ENCODE data around the gene CCDC127.
"Not testable (repeated sequence)": the region's sequence is repeated elsewhere in the genome, so short reads cannot be mapped to it uniquely, and the experiment has no call there.

Gene CCDC127

GRCh38 chr5:173392-174290, 44.3 kb downstream of the CCDC127 start:
- FAIRE-seq (no peak), DNase-seq (ENCODE audit: low spot score) (no peak)

- FAIRE-seq (no peak), DNase-seq (ENCODE audit: low spot score) (no peak)
Observed at GRCh38 chr5:172841-173251, 45.1 kb downstream of the CCDC127 start.

- no peak for DNase-seq (ENCODE audit: low spot score)
- no peak for FAIRE-seq
Observed at GRCh38 chr5:172421-172820, 45.5 kb downstream of the CCDC127 start.

DNA sequence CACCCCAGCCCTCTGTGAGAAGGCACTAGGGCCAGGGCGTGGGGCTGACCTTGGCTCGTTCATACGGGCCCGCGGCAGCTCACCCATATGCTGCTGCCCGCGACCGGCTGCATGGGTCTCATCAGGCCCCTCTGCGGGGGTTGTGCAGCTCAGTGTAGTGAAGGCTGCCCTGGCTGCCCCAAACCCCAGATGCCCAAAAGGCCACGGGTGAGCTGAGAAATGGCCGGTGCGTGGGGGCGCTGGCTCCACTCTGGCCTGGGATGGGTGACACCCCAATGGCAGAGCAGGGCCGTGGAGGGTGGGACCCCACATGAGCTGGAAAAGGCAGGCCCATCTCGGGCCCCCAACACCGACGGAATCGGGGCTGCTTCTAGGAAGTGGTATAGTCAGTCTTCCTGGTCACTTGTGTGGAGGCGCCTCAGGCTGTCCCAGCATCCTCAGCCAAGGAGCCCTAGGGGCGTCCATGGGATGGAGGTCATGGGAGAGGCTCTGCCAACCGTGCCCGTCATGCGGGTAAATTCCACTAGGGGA, 46.1 kb downstream of the CCDC127 start:
- no peak for DNase-seq (ENCODE audit: low spot score)
- no peak for FAIRE-seq

DNA sequence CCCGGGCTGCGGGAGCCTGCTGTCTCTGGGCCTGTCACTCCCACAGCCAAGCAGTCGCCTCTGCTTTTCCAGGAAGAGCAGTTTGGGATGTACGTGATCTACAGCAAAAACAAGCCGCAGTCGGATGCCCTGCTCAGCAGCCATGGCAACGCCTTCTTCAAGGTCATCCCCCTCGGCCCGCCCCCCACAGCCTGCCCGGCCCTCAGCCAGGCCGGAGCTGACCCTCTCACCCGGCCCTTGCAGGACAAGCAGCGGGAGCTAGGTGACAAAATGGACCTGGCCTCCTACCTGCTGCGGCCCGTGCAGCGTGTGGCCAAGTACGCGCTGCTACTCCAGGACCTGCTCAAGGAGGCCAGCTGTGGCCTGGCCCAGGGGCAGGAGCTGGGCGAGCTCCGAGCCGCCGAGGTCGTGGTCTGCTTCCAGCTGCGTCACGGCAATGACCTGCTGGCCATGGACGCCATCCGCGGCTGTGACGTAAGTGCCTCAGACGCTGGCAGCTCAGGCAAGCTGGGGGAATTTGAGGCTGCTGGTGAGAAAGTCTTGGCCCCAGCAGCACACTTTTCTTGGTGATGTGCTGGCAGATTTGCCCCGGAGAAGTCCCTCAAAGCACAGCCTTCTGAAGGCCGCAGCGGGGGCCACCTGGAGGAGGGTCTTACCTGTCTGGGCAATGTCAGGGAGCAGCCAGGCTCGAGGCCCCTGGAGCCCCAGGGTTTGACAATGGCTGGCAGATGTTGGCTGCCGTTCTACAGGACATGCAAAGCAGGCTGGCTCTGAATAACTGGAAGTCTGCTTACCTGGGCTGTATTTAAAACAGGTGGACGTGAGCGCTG, 46.8 kb downstream of the CCDC127 start:
- FAIRE-seq = no peak

DNA sequence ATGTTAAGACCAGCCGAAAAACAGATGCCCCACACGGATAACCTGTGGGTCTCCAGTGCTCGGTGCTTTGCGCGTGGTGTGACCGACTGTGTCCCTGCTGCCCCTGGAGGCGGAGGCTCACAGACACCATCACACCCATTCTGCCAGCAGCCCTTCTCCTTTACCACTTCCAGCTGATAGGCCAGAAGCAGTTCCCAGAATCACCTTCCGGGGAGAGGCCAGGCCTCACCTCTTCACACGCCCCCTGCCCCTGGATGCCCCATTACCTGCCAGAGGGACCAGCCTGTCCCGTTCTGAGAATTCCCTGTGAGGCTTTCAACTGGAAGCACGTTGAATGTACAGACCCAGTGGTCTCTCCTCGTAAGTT, 48.2 kb downstream of the CCDC127 start:
- no peak for FAIRE-seq
- DNase-seq (ENCODE audit: low spot score) = no peak

More for the DNA sequence above, 46.8 kb downstream of the CCDC127 start:
- no peak for DNase-seq (ENCODE audit: low spot score)

- FAIRE-seq (no peak), DNase-seq (ENCODE audit: low spot score) (no peak)
Observed at GRCh38 chr5:169071-169727, 48.8 kb downstream of the CCDC127 start.

- FAIRE-seq (peak; percentile 99), DNase-seq (ENCODE audit: low spot score) (peak; percentile 95)
Observed at GRCh38 chr5:167982-168660, 49.8 kb downstream of the CCDC127 start.

DNA sequence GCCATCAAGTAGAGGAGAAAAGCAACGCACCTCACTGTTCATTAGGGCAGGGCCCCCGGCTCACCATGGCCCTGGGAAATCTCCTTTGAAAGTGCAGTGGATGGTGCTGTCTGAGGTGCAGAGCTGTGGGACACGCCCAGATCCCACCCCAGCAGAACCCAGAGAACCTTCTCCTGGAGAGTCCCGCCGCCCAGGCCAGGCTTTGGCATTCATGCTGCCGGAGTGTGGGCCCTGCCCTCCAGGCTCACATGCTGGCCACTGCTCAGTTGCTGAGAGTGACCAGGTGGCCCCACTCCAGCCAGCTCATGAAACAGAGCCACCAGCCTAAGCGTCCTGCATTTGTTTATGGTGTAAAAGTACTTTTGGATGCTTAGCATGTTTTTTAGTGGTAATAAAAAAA, 50.4 kb downstream of the CCDC127 start:
- DNase-seq (ENCODE audit: low spot score) = no peak
- no peak for FAIRE-seq

GRCh38 chr5:166441-167372, 51.2 kb downstream of the CCDC127 start:
- no peak for DNase-seq (ENCODE audit: low spot score)
- no peak for FAIRE-seq

DNA sequence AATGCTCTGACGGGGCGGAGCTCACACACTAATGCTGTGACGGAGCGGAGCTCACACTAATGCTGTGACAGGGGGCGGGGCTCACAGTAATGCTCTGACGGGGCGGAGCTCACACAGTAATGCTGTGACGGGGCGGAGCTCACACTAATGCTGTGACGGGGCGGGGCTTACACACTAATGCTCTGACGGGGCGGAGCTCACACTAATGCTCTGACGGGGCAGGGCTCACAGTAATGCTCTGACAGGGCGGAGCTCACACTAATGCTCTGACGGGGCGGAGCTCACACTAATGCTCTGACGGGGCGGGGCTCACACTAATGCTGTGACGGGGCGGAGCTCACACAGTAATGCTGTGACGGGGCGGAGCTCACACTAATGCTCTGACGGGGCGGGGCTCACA, 53.2 kb downstream of the CCDC127 start:
- not testable (repeated sequence) for FAIRE-seq; DNase-seq (ENCODE audit: low spot score)

DNA sequence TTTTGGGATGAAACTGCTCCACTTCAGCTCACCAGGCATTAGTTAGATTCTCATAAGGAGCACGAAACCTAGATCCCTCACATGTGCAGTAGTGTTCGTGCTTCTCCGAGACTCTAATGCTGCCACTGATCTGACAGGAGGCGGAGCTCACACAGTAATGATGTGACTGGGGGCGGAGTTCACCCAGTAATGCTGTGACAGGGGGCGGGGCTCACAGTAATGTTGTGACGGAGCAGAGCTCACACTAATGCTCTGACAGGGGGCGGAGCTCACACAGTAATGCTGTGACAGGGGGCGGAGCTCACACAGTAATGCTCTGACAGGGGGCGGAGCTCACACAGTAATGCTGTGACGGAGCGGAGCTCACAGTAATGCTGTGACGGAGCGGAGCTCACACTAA, 53.7 kb downstream of the CCDC127 start:
- FAIRE-seq (no peak), DNase-seq (ENCODE audit: low spot score) (no peak)

- no peak for DNase-seq (ENCODE audit: low spot score)
Observed at GRCh38 chr5:163841-164240, 54.1 kb downstream of the CCDC127 start.

DNA sequence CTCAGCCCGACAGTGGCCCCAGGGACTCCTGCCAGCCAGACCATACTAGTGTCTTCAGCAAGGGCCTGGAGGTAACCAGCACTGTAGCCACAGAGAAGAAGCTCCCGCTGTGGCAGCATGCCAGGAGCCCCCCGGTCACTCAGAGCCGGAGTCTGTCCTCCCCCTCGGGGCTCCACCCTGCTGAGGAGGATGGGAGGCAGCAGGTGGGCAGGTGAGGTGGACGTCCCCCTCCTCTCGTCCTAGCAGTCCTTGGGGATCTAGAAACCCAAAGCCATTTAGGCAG, 54.7 kb downstream of the CCDC127 start:
- DNase-seq (ENCODE audit: low spot score) = no peak
- no peak for FAIRE-seq

More at GRCh38 chr5:163841-164240, 54.1 kb downstream of the CCDC127 start:
- no peak for FAIRE-seq

GRCh38 chr5:162565-163337, 55.2 kb downstream of the CCDC127 start:
- FAIRE-seq (no peak), DNase-seq (ENCODE audit: low spot score) (no peak)

- DNase-seq (ENCODE audit: low spot score) (no peak), FAIRE-seq (no peak)
Observed at GRCh38 chr5:162190-162564, 55.8 kb downstream of the CCDC127 start.

DNA sequence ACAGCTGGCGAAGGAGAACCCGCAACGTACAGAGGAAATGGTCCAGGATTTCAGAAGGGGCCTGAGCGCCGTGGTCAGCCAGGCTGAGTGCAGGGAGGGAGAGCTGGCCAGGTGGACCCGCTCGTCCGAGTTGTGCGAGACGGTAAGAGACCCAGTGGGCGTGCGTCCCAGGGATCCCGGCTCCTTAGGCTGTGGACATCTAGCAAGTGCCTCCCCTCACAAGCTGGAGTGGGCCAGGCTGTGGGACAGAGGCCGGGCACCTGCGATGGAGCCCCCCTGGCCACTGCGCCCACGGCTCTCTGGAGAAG, 56.2 kb downstream of the CCDC127 start:
- FAIRE-seq (no peak), DNase-seq (ENCODE audit: low spot score) (no peak)

- DNase-seq (ENCODE audit: low spot score) = no peak
Observed at GRCh38 chr5:160921-161802, 56.8 kb downstream of the CCDC127 start.

DNA sequence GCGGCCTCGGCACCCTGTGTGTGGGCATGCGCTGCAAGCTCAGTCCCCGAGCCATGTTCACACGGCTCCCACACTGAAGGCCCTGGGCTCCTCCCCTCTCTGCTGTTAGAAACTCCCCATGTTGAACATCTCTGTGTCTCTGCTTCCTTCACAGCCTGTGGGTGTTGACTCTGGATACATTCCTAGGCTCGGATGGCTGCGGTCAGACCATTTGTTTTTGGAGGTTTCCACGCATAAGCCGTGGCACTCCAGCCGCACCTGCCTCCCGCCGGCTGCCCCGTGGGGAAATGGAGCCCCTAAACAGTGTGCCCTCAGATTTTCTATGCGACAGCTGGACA, 57.8 kb downstream of the CCDC127 start:
- DNase-seq (ENCODE audit: low spot score) (peak; percentile 39), FAIRE-seq (no peak)

More at GRCh38 chr5:160921-161802, 56.8 kb downstream of the CCDC127 start:
- no peak for FAIRE-seq
